Measurements from ENCODE around the gene DPAGT1. TPM values are rescaled to one million over a fixed set of nuclear protein-coding genes. Genes with fewer than 3 reads are reported as not detected.
A peak's percentile ranks its signal among the peaks of the same experiment; 100 is the strongest.

DPAGT1 gene
- total RNA-seq, 1 donor from 2014 or later, result 48.8 TPM

GRCh38 chr11:119114351-119114750 lies 12.7 kb upstream of the DPAGT1 start:
- no peak overlapping the region for H3K4me3 Mint-ChIP-seq
- H3K4me1 Mint-ChIP-seq, result no peaks in the 10 kb centered on the region
- H3K27ac Mint-ChIP-seq (ENCODE audit: unreplicated experiment), result no peak overlapping the region

GRCh38 chr11:119113716-119114115 lies 12.1 kb upstream of the DPAGT1 start:
- H3K4me3 Mint-ChIP-seq, result no peak overlapping the region
- peaks cover 5% of the 10 kb centered on the region for H3K4me1 Mint-ChIP-seq
- TF ChIP-seq CTCF (conservative IDR thresholded peaks at IDR 0.05), result no peak
- H3K36me3 Mint-ChIP-seq (ENCODE audit: low read depth), result no peaks in the 10 kb centered on the region
- H3K27ac Mint-ChIP-seq (ENCODE audit: unreplicated experiment), result no peak overlapping the region
- H3K9me3 Mint-ChIP-seq, result no peaks in the 10 kb centered on the region
- no peaks in the 10 kb centered on the region for H3K27me3 Mint-ChIP-seq (ENCODE audit: low read depth)
- DNase-seq (ENCODE audit: low read depth, low spot score), result no peak

More at GRCh38 chr11:119114351-119114750, 12.7 kb upstream of the DPAGT1 start:
- Mint-ChIP-seq H3K27me3 (ENCODE audit: low read depth) (no peaks in the 10 kb centered on the region), H3K36me3 (ENCODE audit: low read depth) (no peaks in the 10 kb centered on the region), H3K9me3 (no peaks in the 10 kb centered on the region)
- DNase-seq (ENCODE audit: low read depth, low spot score), result no peak
- no peak for TF ChIP-seq CTCF (conservative IDR thresholded peaks at IDR 0.05)

DNA sequence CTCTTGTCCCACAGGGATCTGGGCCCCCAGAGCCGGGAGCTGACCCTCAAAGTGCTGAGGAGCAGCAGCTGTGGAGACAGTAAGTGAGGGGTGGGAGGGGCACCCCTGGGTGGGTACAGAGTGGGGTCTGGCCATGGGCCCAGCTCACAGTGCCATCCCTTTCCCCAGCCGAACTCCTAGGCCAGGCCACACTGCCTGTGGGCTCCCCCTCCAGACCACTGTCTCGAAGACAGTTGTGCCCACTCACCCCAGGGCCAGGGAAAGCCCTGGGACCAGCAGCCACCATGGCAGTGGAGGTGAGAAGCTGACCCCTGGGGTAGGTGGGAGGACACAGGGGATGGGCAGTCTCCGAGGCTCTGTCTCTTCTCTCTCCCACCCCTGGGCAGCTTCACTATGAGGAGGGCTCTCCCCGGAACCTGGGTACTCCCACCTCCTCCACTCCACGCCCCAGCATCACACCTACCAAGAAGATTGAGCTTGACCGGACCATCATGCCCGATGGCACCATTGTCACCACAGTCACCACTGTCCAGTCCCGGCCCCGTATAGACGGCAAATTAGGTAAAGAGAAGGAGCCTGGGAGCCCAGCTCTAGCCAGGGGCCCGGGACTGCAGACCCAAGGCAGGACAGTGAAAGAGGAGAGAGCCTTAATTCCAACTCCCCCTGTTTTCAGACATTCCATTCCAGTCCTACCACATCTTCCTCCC lies 10.8 kb upstream of the DPAGT1 start:
- Mint-ChIP-seq H3K27ac (ENCODE audit: unreplicated experiment) (no peak overlapping the region), H3K27me3 (ENCODE audit: low read depth) (no peaks in the 10 kb centered on the region), H3K4me1 (peaks cover 13% of the 10 kb centered on the region), H3K9me3 (no peaks in the 10 kb centered on the region), H3K36me3 (ENCODE audit: low read depth) (no peaks in the 10 kb centered on the region), H3K4me3 (no peak overlapping the region)
- TF ChIP-seq CTCF (conservative IDR thresholded peaks at IDR 0.05), result no peak
- no peak for DNase-seq (ENCODE audit: low read depth, low spot score)

GRCh38 chr11:119111361-119111925 lies 9.8 kb upstream of the DPAGT1 start:
- H3K9me3 Mint-ChIP-seq, result no peaks in the 10 kb centered on the region
- H3K36me3 Mint-ChIP-seq (ENCODE audit: low read depth), result no peaks in the 10 kb centered on the region
- TF ChIP-seq CTCF (conservative IDR thresholded peaks at IDR 0.05), result no peak
- DNase-seq (ENCODE audit: low read depth, low spot score), result no peak
- peaks cover 19% of the 10 kb centered on the region for H3K4me1 Mint-ChIP-seq
- H3K27me3 Mint-ChIP-seq (ENCODE audit: low read depth), result no peaks in the 10 kb centered on the region
- H3K4me3 Mint-ChIP-seq, result peak overlapping the region; percentile 38
- H3K27ac Mint-ChIP-seq (ENCODE audit: unreplicated experiment), result no peak overlapping the region

GRCh38 chr11:119110439-119110838 lies 8.8 kb upstream of the DPAGT1 start:
- H3K27ac Mint-ChIP-seq (ENCODE audit: unreplicated experiment), result no peak overlapping the region
- H3K9me3 Mint-ChIP-seq, result no peaks in the 10 kb centered on the region
- no peaks in the 10 kb centered on the region for H3K36me3 Mint-ChIP-seq (ENCODE audit: low read depth)
- TF ChIP-seq CTCF (conservative IDR thresholded peaks at IDR 0.05), result no peak
- DNase-seq (ENCODE audit: low read depth, low spot score), result no peak
- peak overlapping the region; percentile 22 for H3K4me3 Mint-ChIP-seq
- H3K27me3 Mint-ChIP-seq (ENCODE audit: low read depth), result no peaks in the 10 kb centered on the region
- peaks cover 23% of the 10 kb centered on the region for H3K4me1 Mint-ChIP-seq

Measured in neural crest cell (in vitro differentiated cells).